H9 (cell line): ENCODE data around the gene EGFL8. TPM values are rescaled to one million over a fixed set of nuclear protein-coding genes. Genes with fewer than 3 reads are reported as not detected.
"Not testable (repeated sequence)": the region's sequence is repeated elsewhere in the genome, so short reads cannot be mapped to it uniquely, and the experiment has no call there.

ENCODE experiments used
- DNase-seq: peaks from one replicate; pipeline ENCODE4 v3.0.0-alpha.2; 2017
- H2AFZ ChIP-seq: one replicate; pipeline ENCODE4 v1.6.1; 2013; ENCODE audit warnings: mild to moderate bottlenecking, low read length, control low read depth, moderate library complexity
- H2AK5ac ChIP-seq: 2 replicates; pipeline ENCODE4 v1.6.1; 2013; ENCODE audit warnings: low read length, control low read depth, mixed read lengths; ENCODE audit not compliant: insufficient read length
- H2BK120ac ChIP-seq: one replicate; pipeline ENCODE4 v1.6.1; 2013; ENCODE audit warnings: low read depth, mild to moderate bottlenecking, low read length, control low read depth, inconsistent platforms; ENCODE audit not compliant: poor library complexity, severe bottlenecking
- H2BK12ac ChIP-seq: 2 replicates; pipeline ENCODE4 v1.6.1; 2013; ENCODE audit warnings: low read length, control low read depth, mixed read lengths, low read depth; ENCODE audit not compliant: insufficient read length
- H2BK15ac ChIP-seq: 2 replicates; pipeline ENCODE4 v1.6.1; 2013; ENCODE audit warnings: low read depth, low read length, control low read depth
- H2BK20ac ChIP-seq: one replicate; pipeline ENCODE4 v1.6.1; 2013; ENCODE audit warnings: low read depth, mild to moderate bottlenecking, low read length, control low read depth, inconsistent platforms; ENCODE audit not compliant: poor library complexity, severe bottlenecking
- H2BK5ac ChIP-seq: 2 replicates; pipeline ENCODE4 v1.6.1; 2013; ENCODE audit warnings: low read length, control low read depth, mixed read lengths; ENCODE audit not compliant: insufficient read length
- H3K14ac ChIP-seq: 2 replicates; pipeline ENCODE4 v1.6.1; 2013; ENCODE audit warnings: low read length, control low read depth; ENCODE audit not compliant: insufficient read depth
- H3K18ac ChIP-seq: 2 replicates; pipeline ENCODE4 v1.6.1; 2013; ENCODE audit warnings: low read depth, mild to moderate bottlenecking, mixed read lengths, low read length, control low read depth; ENCODE audit not compliant: insufficient read length
- H3K23ac ChIP-seq: 2 replicates; pipeline ENCODE4 v1.6.1; 2013; ENCODE audit warnings: low read length, control low read depth, mixed read lengths, low read depth; ENCODE audit not compliant: insufficient read length
- H3K23me2 ChIP-seq: 2 replicates; pipeline ENCODE4 v1.6.1; 2013; ENCODE audit warnings: low read depth, mild to moderate bottlenecking, mixed read lengths, low read length, control low read depth; ENCODE audit not compliant: insufficient read length, poor library complexity, severe bottlenecking
- H3K27ac ChIP-seq: 2 replicates; pipeline ENCODE4 v1.5.1; 2013; ENCODE audit warnings: low read length, control low read depth, mixed read lengths, low read depth; ENCODE audit not compliant: insufficient read length
- H3K27me3 ChIP-seq: 2 replicates; pipeline ENCODE4 v1.6.1; 2013; ENCODE audit warnings: low read length, control low read depth, inconsistent platforms; ENCODE audit not compliant: insufficient read depth
- H3K4ac ChIP-seq: 2 replicates; pipeline ENCODE4 v1.6.1; 2013; ENCODE audit warnings: low read depth, mild to moderate bottlenecking, control low read depth, inconsistent platforms, low read length, moderate library complexity
- H3K4me1 ChIP-seq: 2 replicates; pipeline ENCODE4 v1.6.1; 2013; ENCODE audit warnings: low read length, control low read depth, inconsistent platforms; ENCODE audit not compliant: insufficient read depth
- H3K4me2 ChIP-seq: 2 replicates; pipeline ENCODE4 v1.6.1; 2013; ENCODE audit warnings: low read length, control low read depth, mixed read lengths; ENCODE audit not compliant: insufficient read length, insufficient read depth
- H3K56ac ChIP-seq: 2 replicates; pipeline ENCODE4 v1.6.1; 2013; ENCODE audit warnings: low read depth, mild to moderate bottlenecking, mixed read lengths, low read length, control low read depth; ENCODE audit not compliant: insufficient read length
- H3K79me1 ChIP-seq: 2 replicates; pipeline ENCODE4 v1.6.1; 2013; ENCODE audit warnings: low read depth, mild to moderate bottlenecking, moderate library complexity, low read length, control low read depth, inconsistent platforms; ENCODE audit not compliant: insufficient read depth, poor library complexity, severe bottlenecking
- H3K79me2 ChIP-seq: 2 replicates; pipeline ENCODE4 v1.6.1; 2013; ENCODE audit warnings: low read length, control low read depth, inconsistent platforms; ENCODE audit not compliant: insufficient read depth
- H3K9ac ChIP-seq: 2 replicates; pipeline ENCODE4 v1.6.1; 2013; ENCODE audit warnings: low read length, control low read depth, mixed read lengths; ENCODE audit not compliant: insufficient read length; ENCODE audit errors: extremely low read depth
- H3K9me3 ChIP-seq: one replicate; pipeline ENCODE4 v1.6.1; 2013; ENCODE audit warnings: low read depth, low read length, inconsistent platforms; ENCODE audit not compliant: control insufficient read depth
- H3T11ph ChIP-seq: one replicate; pipeline ENCODE4 v1.6.1; 2013; ENCODE audit warnings: mild to moderate bottlenecking, low read length, control low read depth, inconsistent platforms
- H4K20me1 ChIP-seq: one replicate; pipeline ENCODE4 v1.6.1; 2013; ENCODE audit not compliant: control insufficient read depth, insufficient read length, insufficient read depth
- H4K5ac ChIP-seq: 2 replicates; pipeline ENCODE4 v1.6.1; 2013; ENCODE audit warnings: low read depth, mild to moderate bottlenecking, mixed read lengths, low read length, control low read depth; ENCODE audit not compliant: insufficient read length
- H4K8ac ChIP-seq: replicated peaks from 2 replicates; pipeline ENCODE4 v1.6.1; 2013; ENCODE audit warnings: low read length, control low read depth, mixed read lengths, low read depth; ENCODE audit not compliant: insufficient read length
- H4K91ac ChIP-seq: 2 replicates; pipeline ENCODE4 v1.6.1; 2013; ENCODE audit warnings: low read depth, mild to moderate bottlenecking, moderate library complexity, mixed read lengths, low read length, control low read depth; ENCODE audit not compliant: insufficient read length
- H3K27ac Mint-ChIP-seq, 3 experiments: 2 replicates in 2 of 3; 3 replicates in 1 of 3; pipeline ENCODE4 v1.8.0; 2020 to 2021; ENCODE audit warnings: mixed read lengths in 3 of 3, mild to moderate bottlenecking in 1 of 3, moderate library complexity in 1 of 3
- H3K27me3 Mint-ChIP-seq: 2 replicates; pipeline ENCODE4 v1.8.0; 2021; ENCODE audit warnings: low read depth, mild to moderate bottlenecking, moderate library complexity, mixed read lengths
- H3K36me3 Mint-ChIP-seq, 3 experiments: 2 replicates in 2 of 3; 3 replicates in 1 of 3; pipeline ENCODE4 v1.8.0; 2020 to 2021; ENCODE audit warnings: low read depth in 3 of 3, mixed read lengths in 3 of 3; ENCODE audit not compliant: insufficient read depth in 1 of 3
- H3K4me1 Mint-ChIP-seq, 2 experiments: 2 replicates each; pipeline ENCODE4 v1.8.0; 2020; ENCODE audit warnings: mixed read lengths in 2 of 2
- H3K4me3 Mint-ChIP-seq, 2 experiments: 2 replicates in 1 of 2; 3 replicates in 1 of 2; pipeline ENCODE4 v1.8.0; 2020 to 2021; ENCODE audit warnings: mild to moderate bottlenecking in 2 of 2, mixed read lengths in 2 of 2, moderate library complexity in 1 of 2
- H3K9me3 Mint-ChIP-seq, 2 experiments: 2 replicates in 1 of 2; 3 replicates in 1 of 2; pipeline ENCODE4 v1.8.0; 2020; ENCODE audit warnings: mild to moderate bottlenecking in 2 of 2, mixed read lengths in 2 of 2, moderate library complexity in 1 of 2
- CTCF ChIP-seq: fragments of 200-600 bp; sonication (generic); conservative IDR thresholded peaks from 3 replicates; pipeline ENCODE4 v1.8.0; 2021; ENCODE audit warnings: antibody characterized with exemption, mild to moderate bottlenecking
- WGBS: extraction: QIAGEN DNeasy Blood & Tissue Kit; methylation state at CpG from one replicate; pipeline ENCODE4 v1.1.7; 2013; ENCODE audit warnings: missing lambda C conversion rate, low lambda C conversion rate, mixed read lengths; ENCODE audit not compliant: insufficient read length; ENCODE audit errors: extremely low coverage; 5-methylcytosine and 5-hydroxymethylcytosine counted together
- total RNA-seq: library from RNA; stranded (reverse); gene quantifications from 2 replicates; pipeline ENCODE4 v1.2.1, GENCODE V29; 2021

EGFL8 gene
- total RNA-seq, 1 experiment from 2014 or later: 27.2 TPM

- Histone ChIP-seq H3K23ac (no peak overlapping the region), H3K27me3 (no peaks in the 10 kb centered on the region), H3T11ph (no peak overlapping the region), H2AFZ (no peak overlapping the region), H3K4me1 (no peaks in the 10 kb centered on the region), H3K4ac (no peak overlapping the region), H2BK5ac (no peak overlapping the region), H3K79me1 (no peaks in the 10 kb centered on the region), H3K14ac (no peak overlapping the region), H3K9me3 (no peaks in the 10 kb centered on the region), H4K20me1 (no peaks in the 10 kb centered on the region), H4K5ac (no peak overlapping the region), H3K18ac (no peak overlapping the region), H3K56ac (no peak overlapping the region), H4K91ac (no peak overlapping the region), H3K23me2 (no peaks in the 10 kb centered on the region), H2BK15ac (no peak overlapping the region), H4K8ac (no peak overlapping the region), H2BK120ac (no peak overlapping the region), H2BK20ac (no peak overlapping the region), H3K27ac (no peak overlapping the region), H3K9ac (no peak overlapping the region), H2BK12ac (no peak overlapping the region), H3K79me2 (no peaks in the 10 kb centered on the region), H2AK5ac (no peak overlapping the region), H3K4me2 (no peak overlapping the region)
- Mint-ChIP-seq H3K9me3 (peaks cover 0 to 3% of the 10 kb centered on the region in 2 experiments; a peak in 2 of 5 replicates), H3K4me1 (no peaks in the 10 kb centered on the region), H3K27me3 (peaks cover 7% of the 10 kb centered on the region; the same call in 1 of the 2 replicates), H3K27ac (no peak overlapping the region), H3K36me3 (no peaks in the 10 kb centered on the region), H3K4me3 (no peak overlapping the region)
- no peak for DNase-seq
- TF ChIP-seq CTCF: no peak
- no CpG with 5 or more reads among the region's 5 CpGs for WGBS
These were observed 45.8 kb downstream of the EGFL8 start for GRCh38 chr6:32210191-32210601.

- not testable (repeated sequence) for H4K5ac ChIP-seq, H3K4me3 Mint-ChIP-seq, H3K79me1 ChIP-seq, H3K23ac ChIP-seq, H3K27me3 Mint-ChIP-seq, H3K4me1 Mint-ChIP-seq, H4K20me1 ChIP-seq, DNase-seq, H3T11ph ChIP-seq, H3K9ac ChIP-seq, H3K9me3 ChIP-seq, H3K9me3 Mint-ChIP-seq, H2BK20ac ChIP-seq, H3K4me2 ChIP-seq, H2AK5ac ChIP-seq, H3K14ac ChIP-seq, H2BK5ac ChIP-seq, H3K36me3 Mint-ChIP-seq, H3K56ac ChIP-seq, H3K23me2 ChIP-seq, H3K27ac ChIP-seq, H2BK120ac ChIP-seq, H2BK12ac ChIP-seq, H2BK15ac ChIP-seq, H3K4ac ChIP-seq, H3K27ac Mint-ChIP-seq, H3K27me3 ChIP-seq, H4K91ac ChIP-seq, H2AFZ ChIP-seq, H3K18ac ChIP-seq, H3K4me1 ChIP-seq, H4K8ac ChIP-seq, H3K79me2 ChIP-seq
- WGBS: no CpG with 5 or more reads among the region's 4 CpGs
These were observed 47.0 kb downstream of the EGFL8 start for GRCh38 chr6:32211432-32211831.
